ENCODE results near the gene MRPL21. TPM values are rescaled to one million over a fixed set of nuclear protein-coding genes. Genes with fewer than 3 reads are reported as not detected.
"Not testable (repeated sequence)": the region's sequence is repeated elsewhere in the genome, so short reads cannot be mapped to it uniquely, and the experiment has no call there.

Gene MRPL21
- total RNA-seq, 1 donor from 2014 or later = 31.5 TPM

DNA sequence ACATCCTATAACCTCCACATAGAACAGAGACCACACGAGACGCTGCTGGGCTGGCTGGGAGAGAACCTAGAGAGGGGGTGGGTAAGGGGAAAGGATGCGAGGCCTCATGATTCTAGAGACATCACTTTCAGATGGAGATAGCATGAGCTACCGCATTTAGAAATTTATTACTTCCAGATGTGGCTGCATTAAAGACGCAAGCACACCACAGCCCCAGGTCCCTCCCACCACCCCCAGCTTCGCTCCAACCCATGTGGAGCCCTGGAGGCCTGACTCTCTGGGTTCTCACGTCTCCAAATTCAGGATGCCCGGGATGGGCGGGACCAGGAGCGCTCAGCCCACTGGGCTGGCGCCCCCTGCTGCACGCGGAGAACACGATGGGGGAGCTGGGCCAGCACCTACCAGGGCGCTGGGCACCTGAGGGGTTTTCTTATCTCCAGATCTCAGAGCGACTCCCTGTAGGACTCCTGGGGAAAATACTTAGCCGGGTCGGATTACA lies 13.6 kb downstream of the MRPL21 start:
- Mint-ChIP-seq H3K4me1 (ENCODE audit: low read depth) (peaks cover 37% of the 10 kb centered on the region), H3K9me3 (ENCODE audit: low read depth) (no peaks in the 10 kb centered on the region), H3K4me3 (ENCODE audit: unreplicated experiment) (no peak overlapping the region), H3K36me3 (ENCODE audit: low read depth) (peaks cover 8% of the 10 kb centered on the region), H3K27me3 (ENCODE audit: low read depth) (no peaks in the 10 kb centered on the region), H3K27ac (ENCODE audit: unreplicated experiment) (peak overlapping the region; percentile 98)
- DNase-seq (ENCODE audit: low spot score) = peak; percentile 75
- TF ChIP-seq, protein P1, sequence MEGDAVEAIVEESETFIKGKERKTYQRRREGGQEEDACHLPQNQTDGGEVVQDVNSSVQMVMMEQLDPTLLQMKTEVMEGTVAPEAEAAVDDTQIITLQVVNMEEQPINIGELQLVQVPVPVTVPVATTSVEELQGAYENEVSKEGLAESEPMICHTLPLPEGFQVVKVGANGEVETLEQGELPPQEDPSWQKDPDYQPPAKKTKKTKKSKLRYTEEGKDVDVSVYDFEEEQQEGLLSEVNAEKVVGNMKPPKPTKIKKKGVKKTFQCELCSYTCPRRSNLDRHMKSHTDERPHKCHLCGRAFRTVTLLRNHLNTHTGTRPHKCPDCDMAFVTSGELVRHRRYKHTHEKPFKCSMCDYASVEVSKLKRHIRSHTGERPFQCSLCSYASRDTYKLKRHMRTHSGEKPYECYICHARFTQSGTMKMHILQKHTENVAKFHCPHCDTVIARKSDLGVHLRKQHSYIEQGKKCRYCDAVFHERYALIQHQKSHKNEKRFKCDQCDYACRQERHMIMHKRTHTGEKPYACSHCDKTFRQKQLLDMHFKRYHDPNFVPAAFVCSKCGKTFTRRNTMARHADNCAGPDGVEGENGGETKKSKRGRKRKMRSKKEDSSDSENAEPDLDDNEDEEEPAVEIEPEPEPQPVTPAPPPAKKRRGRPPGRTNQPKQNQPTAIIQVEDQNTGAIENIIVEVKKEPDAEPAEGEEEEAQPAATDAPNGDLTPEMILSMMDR (IDR thresholded peaks at IDR 0.05) = peak; percentile 83

DNA sequence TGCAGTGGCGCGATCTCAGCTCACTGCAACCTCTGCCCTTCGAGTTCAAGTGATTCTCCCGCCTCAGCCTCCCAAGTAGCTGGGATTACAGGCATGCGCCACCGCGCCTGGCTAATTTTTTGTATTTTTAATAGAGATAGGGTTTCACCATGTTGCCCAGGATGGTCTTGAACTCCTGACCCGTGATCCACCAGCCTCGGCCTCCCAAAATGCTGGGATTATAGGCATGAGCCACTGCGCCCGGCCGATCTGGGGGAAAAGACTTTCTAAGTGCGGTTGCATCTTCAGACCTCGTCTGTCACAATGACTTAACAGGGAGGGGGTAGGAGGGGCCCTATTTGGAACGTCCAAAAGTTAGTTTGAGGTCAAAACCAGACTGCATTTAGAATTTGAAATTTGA lies 18.8 kb downstream of the MRPL21 start:
- not testable (repeated sequence) for H3K36me3 Mint-ChIP-seq (ENCODE audit: low read depth); H3K27ac Mint-ChIP-seq (ENCODE audit: unreplicated experiment); H3K4me3 Mint-ChIP-seq (ENCODE audit: unreplicated experiment); H3K9me3 Mint-ChIP-seq (ENCODE audit: low read depth); H3K27me3 Mint-ChIP-seq (ENCODE audit: low read depth)
- peak; percentile 56 for DNase-seq (ENCODE audit: low spot score)
- peaks cover 11% of the 10 kb centered on the region for H3K4me1 Mint-ChIP-seq (ENCODE audit: low read depth)

DNA sequence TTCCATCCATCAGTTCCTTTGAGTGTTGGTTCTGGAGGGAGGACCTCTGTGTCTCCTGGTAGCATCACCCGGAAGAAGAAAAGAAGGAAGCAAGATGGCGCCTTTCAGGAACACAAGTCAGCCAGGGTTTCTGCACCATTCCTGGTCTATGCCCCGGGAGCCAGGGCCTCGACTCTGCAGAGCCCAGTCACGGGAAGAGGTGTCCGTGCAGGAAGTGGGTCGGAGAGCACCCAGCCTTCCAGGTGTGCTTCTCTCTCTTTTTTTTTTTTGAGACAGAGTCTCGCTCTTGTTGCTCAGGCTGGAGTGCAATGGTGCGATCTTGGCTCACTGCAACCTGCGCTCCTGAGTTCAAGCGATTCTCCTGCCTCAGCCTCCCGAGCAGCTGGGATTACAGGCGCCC lies 21.2 kb downstream of the MRPL21 start:
- H3K27me3 Mint-ChIP-seq (ENCODE audit: low read depth) = no peaks in the 10 kb centered on the region
- TF ChIP-seq, protein P1 (IDR thresholded peaks at IDR 0.05) = no peak
- DNase-seq (ENCODE audit: low spot score) = peak; percentile 41
- H3K4me1 Mint-ChIP-seq (ENCODE audit: low read depth) = peaks cover 6% of the 10 kb centered on the region
- H3K4me3 Mint-ChIP-seq (ENCODE audit: unreplicated experiment) = no peak overlapping the region
- H3K27ac Mint-ChIP-seq (ENCODE audit: unreplicated experiment) = no peak overlapping the region
- H3K9me3 Mint-ChIP-seq (ENCODE audit: low read depth) = no peaks in the 10 kb centered on the region
- H3K36me3 Mint-ChIP-seq (ENCODE audit: low read depth) = peaks cover 2% of the 10 kb centered on the region

DNA sequence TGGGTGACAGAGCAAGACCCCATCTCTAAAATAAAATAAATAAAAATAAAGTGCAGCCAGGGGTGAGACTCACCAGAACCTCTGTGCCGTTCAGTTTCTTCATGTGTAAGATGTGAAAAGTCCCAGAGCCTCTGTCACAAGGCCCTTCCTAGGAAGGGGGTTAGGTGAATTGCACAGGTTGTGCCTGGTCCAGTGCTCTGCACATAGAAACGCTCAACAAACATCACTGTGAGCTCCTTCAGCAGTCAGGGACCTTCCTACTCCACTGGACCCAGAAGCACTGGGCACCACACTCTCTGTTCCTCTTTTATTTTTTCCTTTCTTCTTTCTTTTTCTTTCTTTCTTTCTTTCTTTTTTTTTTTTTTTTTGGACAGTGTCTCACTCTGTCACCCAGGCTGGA lies 22.3 kb downstream of the MRPL21 start:
- Mint-ChIP-seq H3K4me1 (ENCODE audit: low read depth) (peaks cover 3% of the 10 kb centered on the region), H3K4me3 (ENCODE audit: unreplicated experiment) (no peak overlapping the region), H3K27me3 (ENCODE audit: low read depth) (no peaks in the 10 kb centered on the region), H3K27ac (ENCODE audit: unreplicated experiment) (no peak overlapping the region), H3K36me3 (ENCODE audit: low read depth) (peaks cover 2% of the 10 kb centered on the region), H3K9me3 (ENCODE audit: low read depth) (no peaks in the 10 kb centered on the region)
- TF ChIP-seq, protein P1 (IDR thresholded peaks at IDR 0.05) = no peak
- DNase-seq (ENCODE audit: low spot score) = no peak

DNA sequence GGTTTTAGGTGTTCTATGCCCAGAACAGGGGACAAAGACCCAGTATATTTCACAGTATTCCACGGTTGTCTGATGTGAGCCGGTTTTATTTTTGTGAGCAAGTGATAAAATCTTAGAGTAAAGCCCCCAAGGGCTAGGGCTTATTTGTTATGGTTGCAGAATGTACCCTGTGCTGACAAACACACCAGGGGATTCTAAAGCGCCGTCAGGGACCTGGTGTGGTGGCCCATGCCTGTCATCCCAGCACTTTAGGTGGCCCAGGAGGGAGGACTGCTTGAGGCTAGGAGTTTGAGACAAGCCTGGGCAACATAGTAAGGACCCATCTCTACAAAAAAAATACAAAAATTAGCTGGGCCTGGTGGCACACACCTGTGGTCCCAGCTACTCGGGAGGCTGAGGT lies 22.8 kb downstream of the MRPL21 start:
- H3K27ac Mint-ChIP-seq (ENCODE audit: unreplicated experiment) = no peak overlapping the region
- no peaks in the 10 kb centered on the region for H3K27me3 Mint-ChIP-seq (ENCODE audit: low read depth)
- H3K4me1 Mint-ChIP-seq (ENCODE audit: low read depth) = peaks cover under 1% of the 10 kb centered on the region
- H3K36me3 Mint-ChIP-seq (ENCODE audit: low read depth) = peaks cover 2% of the 10 kb centered on the region
- H3K9me3 Mint-ChIP-seq (ENCODE audit: low read depth) = no peaks in the 10 kb centered on the region
- DNase-seq (ENCODE audit: low spot score) = no peak
- TF ChIP-seq, protein P1 (IDR thresholded peaks at IDR 0.05) = no peak
- no peak overlapping the region for H3K4me3 Mint-ChIP-seq (ENCODE audit: unreplicated experiment)

DNA sequence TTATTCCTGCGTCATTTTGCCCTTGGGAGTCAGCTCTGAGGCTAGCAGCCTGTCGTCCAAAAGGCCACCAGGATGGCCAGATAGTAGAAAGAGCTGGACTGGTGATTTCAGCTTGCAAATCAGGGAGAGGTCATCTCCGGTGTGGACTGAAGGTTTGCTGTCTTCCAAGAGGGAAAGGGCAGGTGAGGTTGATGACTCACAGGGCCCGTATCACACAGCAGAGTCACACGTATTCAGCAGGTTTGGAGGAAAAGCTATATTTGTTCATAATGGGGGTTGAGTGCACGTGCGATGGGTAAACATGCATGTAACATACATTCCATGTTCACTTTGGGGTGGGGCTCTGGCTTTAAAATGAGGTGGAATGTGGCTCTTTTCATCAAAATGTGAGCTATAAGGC lies 25.6 kb downstream of the MRPL21 start:
- peaks cover 21% of the 10 kb centered on the region for H3K4me1 Mint-ChIP-seq (ENCODE audit: low read depth)
- H3K27ac Mint-ChIP-seq (ENCODE audit: unreplicated experiment) = no peak overlapping the region
- no peak for DNase-seq (ENCODE audit: low spot score)
- no peak overlapping the region for H3K4me3 Mint-ChIP-seq (ENCODE audit: unreplicated experiment)
- H3K27me3 Mint-ChIP-seq (ENCODE audit: low read depth) = no peaks in the 10 kb centered on the region
- no peaks in the 10 kb centered on the region for H3K9me3 Mint-ChIP-seq (ENCODE audit: low read depth)
- H3K36me3 Mint-ChIP-seq (ENCODE audit: low read depth) = peaks cover 2% of the 10 kb centered on the region
- TF ChIP-seq, protein P1 (IDR thresholded peaks at IDR 0.05) = no peak

All from chondrocyte (in vitro differentiated cells).